Measurements from ENCODE around the gene RBBP8.
A peak's percentile ranks its signal among the peaks of the same experiment; 100 is the strongest.

The RBBP8 gene

DNA sequence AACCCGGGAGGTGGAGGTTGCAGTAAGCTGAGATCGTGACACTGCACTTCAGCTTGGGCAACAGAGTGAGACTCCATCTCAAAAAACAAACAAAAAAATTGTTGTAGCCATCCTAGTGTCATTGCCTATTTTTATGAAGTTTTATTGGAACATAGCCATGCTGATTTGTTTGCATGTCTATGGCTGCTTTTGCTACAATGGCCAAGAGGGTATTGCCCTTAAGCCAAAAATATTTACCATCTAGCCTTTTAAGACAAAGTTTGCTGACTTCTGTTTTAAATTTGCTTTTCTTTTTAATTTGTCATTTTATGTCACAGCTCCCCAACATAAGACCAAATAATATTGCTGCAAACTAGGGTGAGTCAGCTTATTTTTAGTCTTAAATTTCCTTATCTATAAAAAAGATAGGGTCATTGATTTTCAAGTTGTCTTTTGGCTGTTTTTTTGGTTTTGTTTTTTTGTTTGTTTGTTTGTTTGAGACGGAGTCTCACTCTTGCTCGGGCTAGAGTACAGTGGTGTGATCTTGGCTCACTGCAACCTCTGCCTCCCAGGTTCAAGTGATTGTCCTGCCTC is 132.2 kb downstream of the RBBP8 start:
- DNase-seq = no peak

DNA sequence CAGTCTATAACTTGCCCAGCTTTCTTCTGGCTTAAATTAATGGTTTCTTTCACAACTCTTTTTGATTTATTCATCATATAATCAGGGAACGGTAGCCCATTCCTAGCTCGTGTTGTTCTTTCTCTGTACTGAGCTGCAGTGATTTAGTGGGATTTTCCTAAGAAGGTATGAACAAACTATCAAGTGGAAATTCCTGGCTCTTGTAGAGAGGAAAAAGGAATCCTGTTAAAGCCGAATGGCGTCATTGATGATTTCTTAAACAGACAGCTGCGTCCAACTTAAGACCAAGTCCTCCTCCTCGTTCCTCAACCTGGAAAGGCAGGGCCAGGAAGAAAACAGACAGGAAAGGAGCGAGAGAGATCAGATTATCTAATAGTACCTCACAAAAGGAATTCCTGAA is 132.9 kb downstream of the RBBP8 start:
- DNase-seq = no peak

DNA sequence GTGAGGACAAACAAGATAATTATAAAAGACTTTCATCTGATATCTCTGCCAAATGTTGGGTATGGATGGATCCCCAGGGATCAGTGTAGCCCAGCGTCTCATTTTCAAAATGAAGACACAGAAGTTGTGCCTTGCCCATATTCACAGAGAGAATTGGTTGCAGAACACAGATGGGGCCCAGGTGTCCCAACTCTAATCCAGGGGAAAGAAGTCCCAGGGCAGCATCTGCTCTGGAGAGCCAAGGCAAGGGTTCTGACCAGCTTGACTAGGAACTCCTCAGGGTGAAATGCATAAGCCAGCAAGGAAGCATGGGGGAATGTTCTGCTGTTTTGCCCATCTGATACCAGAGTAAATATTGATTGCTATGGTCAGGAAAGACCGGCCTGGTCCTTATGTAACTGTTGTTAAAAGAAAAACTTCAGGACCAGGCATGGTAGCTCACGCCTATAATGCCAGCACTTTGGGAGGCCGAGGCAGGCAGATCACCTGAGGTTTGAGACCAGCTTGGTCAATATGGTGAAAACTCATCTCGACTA is 133.4 kb downstream of the RBBP8 start:
- DNase-seq = no peak

DNA sequence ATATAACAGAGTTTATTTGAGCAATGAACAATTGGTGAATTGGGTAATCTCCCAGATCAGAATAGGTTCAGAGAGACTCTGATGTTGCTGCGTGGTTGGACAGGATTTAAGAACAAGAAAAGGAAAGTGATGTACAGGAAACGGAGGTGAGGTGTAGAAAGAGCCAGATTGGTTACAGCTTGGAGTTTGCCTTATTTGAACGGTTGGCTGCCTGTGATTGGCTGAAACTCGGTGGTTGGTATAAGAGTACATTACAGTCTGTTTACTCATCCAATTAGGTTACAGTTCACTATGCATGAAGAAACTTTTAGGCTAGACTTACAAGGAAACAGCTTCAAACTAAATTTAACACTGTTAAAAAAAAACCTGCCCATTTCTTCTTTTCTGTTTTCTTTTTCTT is 134.1 kb downstream of the RBBP8 start:
- DNase-seq = peak; percentile 24

DNA sequence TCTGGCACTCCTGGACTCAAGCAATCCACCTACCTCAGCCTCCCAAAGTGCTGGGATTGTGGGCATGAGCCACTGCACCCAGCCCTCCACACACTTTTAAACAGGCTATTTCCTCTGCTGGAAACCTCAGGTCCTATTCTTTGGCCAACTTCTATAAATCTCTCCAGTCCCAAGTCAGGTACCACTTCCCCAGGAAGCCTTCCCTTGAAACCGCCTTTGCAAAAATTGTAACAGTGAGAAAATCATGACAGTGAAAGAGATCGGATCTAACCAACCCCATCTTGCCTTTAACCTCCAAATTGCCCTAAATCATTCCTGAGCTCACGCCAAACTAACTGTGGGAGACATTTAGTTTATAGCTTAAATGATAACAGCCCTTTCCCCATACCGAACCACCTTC is 134.9 kb downstream of the RBBP8 start:
- no peak for DNase-seq

DNA sequence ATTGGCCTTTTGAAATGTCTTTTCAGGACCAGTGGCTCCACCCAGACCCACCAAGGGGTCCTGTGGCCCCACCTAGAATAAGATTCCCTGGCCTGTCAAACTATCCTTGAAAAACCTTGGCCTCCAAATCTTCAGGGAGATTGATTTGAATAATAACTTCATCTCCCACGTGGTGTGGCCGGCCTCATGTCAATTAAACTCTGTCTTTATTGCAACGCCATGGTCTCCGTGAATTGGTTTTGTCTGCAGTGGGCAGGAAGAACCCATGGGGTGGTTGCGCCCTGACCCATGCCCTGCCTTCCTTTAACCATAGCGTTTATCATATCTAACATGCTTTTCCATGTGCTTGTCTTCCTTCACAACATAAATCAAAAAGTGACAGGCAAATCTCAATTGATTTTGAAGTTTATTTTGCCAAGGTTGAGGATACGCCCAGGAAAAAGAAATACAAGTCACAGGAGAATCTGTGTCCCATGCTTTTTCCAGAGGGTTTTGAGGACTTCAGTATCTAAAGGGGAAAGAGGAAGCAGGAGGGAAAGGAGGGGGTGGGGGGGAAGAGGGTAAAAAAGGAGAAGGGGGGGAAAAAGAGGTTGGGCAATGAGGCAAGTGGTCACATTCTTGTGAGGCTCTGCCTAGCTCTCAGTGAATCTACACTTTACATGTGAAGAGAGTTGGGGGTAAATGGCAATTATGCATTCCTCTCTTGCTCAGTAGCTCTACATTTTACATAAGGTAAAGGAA is 135.6 kb downstream of the RBBP8 start:
- no peak for DNase-seq

DNA sequence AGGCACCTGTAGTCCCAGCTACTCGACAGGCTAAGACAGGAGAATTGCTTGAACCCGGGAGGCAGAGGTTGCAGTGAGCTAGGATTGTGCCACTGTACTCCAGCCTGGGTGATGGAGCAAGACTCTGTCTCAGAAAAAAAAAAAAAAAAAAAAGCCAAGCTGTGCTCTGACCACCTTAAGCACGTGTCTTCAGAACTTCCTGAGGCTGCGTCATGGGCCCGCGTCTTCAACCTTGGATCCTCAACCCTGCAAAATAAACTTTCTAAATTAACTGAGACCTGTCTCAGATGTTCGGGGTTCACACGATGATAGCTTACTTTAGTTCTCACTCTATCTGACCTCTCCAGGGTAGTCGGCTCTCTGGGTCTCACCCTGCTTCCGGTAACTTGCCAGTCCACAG is 136.4 kb downstream of the RBBP8 start:
- DNase-seq = no peak

DNA sequence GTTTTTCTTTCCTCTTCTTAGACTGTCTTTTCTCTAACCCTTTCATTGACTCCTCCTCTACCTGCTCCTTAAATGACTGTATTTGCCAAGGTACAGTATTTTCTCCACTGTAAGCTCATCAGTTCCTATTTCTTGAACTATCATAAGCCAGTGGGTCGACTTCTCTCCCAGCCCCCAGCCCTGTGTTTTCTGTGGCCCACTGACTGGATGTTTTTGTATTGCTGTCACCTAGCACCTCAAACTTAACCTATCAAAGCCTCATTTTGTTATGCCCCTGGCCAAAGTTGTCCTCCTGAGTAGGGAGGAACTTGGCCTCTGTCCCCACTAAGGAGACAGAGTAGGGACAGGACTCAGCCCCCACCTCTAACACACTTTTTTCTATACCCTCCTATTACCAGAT is 136.8 kb downstream of the RBBP8 start:
- DNase-seq = no peak

DNA sequence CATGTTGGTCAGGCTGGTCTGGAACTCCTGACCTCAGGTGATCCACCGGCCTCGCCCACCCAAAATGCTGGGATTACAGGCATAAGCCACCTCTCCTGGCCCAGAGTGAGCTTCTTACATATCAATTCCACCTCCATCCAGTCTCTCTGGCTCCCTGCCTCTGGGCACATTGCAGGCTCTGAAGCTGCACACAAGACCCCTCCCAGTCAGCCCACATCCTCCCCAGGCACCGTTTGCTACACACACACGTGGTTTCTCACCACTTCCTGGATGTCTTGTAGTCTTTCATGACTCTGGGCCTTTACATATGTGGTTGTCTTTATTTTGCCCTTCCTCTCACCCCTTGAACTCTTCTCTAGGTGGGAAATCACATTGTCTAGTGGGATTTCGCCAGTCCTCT is 138.2 kb downstream of the RBBP8 start:
- peak; percentile 93 for DNase-seq

DNA sequence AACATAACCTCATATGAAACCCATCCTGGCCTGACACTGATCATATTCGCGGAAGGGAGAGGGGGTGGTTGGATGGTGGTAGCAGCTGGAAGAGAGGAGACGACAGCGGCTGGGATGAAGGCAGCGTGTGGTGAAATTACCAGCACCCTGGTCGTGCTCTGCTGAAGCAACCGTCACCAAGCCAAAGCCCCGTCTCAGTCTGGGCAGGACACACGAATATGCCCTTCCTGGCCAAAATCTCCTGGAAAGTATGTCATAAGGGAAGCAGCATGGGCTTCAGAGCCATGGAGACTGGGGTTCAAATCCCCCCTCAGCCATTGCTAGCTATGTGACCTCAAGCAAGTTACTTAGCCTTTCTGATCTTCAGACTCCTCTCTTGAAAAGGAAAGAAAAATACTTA is 139.0 kb downstream of the RBBP8 start:
- DNase-seq = no peak

DNA sequence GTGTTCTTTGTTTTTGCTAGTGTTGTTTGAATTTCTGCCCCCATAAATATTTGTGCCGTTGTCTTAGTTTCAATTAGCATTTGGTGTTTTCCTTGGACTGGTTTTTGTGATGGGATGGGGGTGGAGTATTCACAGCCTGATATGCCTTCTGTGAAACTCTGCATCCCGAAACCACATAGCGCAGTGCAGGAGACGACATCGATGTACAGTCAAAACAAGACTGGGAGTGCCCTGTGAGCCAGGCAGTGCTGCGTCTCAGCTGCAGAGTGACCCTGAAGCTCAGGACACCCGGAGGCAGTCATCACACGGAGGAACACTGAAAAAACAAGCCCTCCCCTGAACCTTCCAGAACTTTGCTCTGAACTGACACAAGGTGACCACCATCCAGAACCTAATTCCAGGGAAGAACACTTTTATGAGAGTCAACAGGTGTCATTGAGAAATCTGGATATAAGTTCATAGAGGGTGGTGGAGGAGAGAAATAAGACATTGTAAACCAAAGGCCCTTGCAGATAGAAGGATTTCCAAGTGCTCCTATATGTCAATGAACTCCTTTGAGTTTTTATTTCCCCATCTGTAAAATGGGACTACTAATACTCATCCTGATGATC is 141.0 kb downstream of the RBBP8 start:
- no peak for DNase-seq

Measured in activated CD4-positive, alpha-beta T cell treated with anti-CD3 and anti-CD28 coated beads, Interleukin-10, Interleukin-2, amounts not matched to agents 100 ng/mL and 50 ng/mL, durations not matched to agents 16 hours and 8 hours (primary cell).